RWPE2 (cell line): ENCODE results near the gene CTCFL.

ENCODE experiments used
- ATAC-seq: fragments of 200-7000 bp; cut with Tn5 transposase; 3 replicates; pipeline ENCODE4 v1.9.1; 2021; ENCODE audit warnings: low read depth
- DNase-seq: peaks from one replicate; pipeline ENCODE4 v3.0.0-alpha.2; 2020; ENCODE audit warnings: low spot score
- H3K27ac ChIP-seq: fragments of 450-650 bp; 2 replicates; pipeline ENCODE4 v1.5.1; 2017; ENCODE audit warnings: mild to moderate bottlenecking; ENCODE audit not compliant: poor library complexity, severe bottlenecking
- H3K27me3 ChIP-seq: fragments of 250-450 bp; sonication (Bioruptor Pico); 2 replicates; pipeline ENCODE4 v1.5.1; 2021; ENCODE audit warnings: mild to moderate bottlenecking, moderate library complexity; ENCODE audit not compliant: insufficient read depth, poor library complexity, severe bottlenecking
- H3K36me3 ChIP-seq: fragments of 250-450 bp; sonication (Bioruptor Pico); 2 replicates; pipeline ENCODE4 v1.5.1; 2020; ENCODE audit warnings: low read depth, mild to moderate bottlenecking, moderate library complexity
- H3K4me1 ChIP-seq: fragments of 250-450 bp; sonication (Bioruptor Pico); 2 replicates; pipeline ENCODE4 v1.5.1; 2021; ENCODE audit warnings: mild to moderate bottlenecking, moderate library complexity; ENCODE audit not compliant: insufficient read depth, poor library complexity, severe bottlenecking
- H3K4me3 ChIP-seq: fragments of 250-450 bp; sonication (Bioruptor Pico); 2 replicates; pipeline ENCODE4 v1.5.1; 2021; ENCODE audit warnings: mild to moderate bottlenecking, moderate library complexity; ENCODE audit not compliant: severe bottlenecking
- H3K9me3 ChIP-seq: fragments of 250-450 bp; sonication (Bioruptor Pico); 2 replicates; pipeline ENCODE4 v1.5.1; 2021; ENCODE audit warnings: mild to moderate bottlenecking, moderate library complexity; ENCODE audit not compliant: severe bottlenecking
- CTCF ChIP-seq: fragments of 450-650 bp; IDR thresholded peaks from one replicate; pipeline ENCODE4 v1.5.1; 2017; ENCODE audit warnings: mild to moderate bottlenecking, moderate library complexity; ENCODE audit not compliant: poor library complexity, severe bottlenecking

Gene CTCFL

GRCh38 chr20:57504411-57504810 is 20.5 kb downstream of the CTCFL start:
- Histone ChIP-seq H3K27me3 (peaks cover 11% of the 10 kb centered on the region), H3K4me3 (no peak overlapping the region), H3K4me1 (peaks cover 4% of the 10 kb centered on the region), H3K9me3 (no peaks in the 10 kb centered on the region), H3K27ac (no peak overlapping the region), H3K36me3 (no peaks in the 10 kb centered on the region)
- no peak for TF ChIP-seq CTCF
- ATAC-seq (no peak), DNase-seq (no peak)

- no peaks in the 10 kb centered on the region for H3K36me3 ChIP-seq
- H3K4me1 ChIP-seq: peaks cover 7% of the 10 kb centered on the region
- ATAC-seq (no peak), DNase-seq (no peak)
- TF ChIP-seq CTCF: no peak
- no peak overlapping the region for H3K4me3 ChIP-seq
- no peak overlapping the region for H3K27ac ChIP-seq
- H3K9me3 ChIP-seq: no peaks in the 10 kb centered on the region
- H3K27me3 ChIP-seq: peaks cover 16% of the 10 kb centered on the region
Measured at GRCh38 chr20:57503035-57503658, 21.8 kb downstream of the CTCFL start.

- no peak for ATAC-seq
- TF ChIP-seq CTCF: no peak
- H3K36me3 ChIP-seq: no peaks in the 10 kb centered on the region
- H3K9me3 ChIP-seq: no peaks in the 10 kb centered on the region
- no peak overlapping the region for H3K4me3 ChIP-seq
- H3K4me1 ChIP-seq: peaks cover 7% of the 10 kb centered on the region
- DNase-seq: no peak
- peaks cover 17% of the 10 kb centered on the region for H3K27me3 ChIP-seq
- H3K27ac ChIP-seq: no peak overlapping the region
Measured at GRCh38 chr20:57502336-57502700, 22.6 kb downstream of the CTCFL start.

- H3K27ac ChIP-seq: no peak overlapping the region
- peaks cover 22% of the 10 kb centered on the region for H3K27me3 ChIP-seq
- no peak for TF ChIP-seq CTCF
- H3K9me3 ChIP-seq: no peaks in the 10 kb centered on the region
- H3K36me3 ChIP-seq: no peaks in the 10 kb centered on the region
- H3K4me3 ChIP-seq: no peak overlapping the region
- peaks cover 7% of the 10 kb centered on the region for H3K4me1 ChIP-seq
- no peak for DNase-seq
- no peak for ATAC-seq
Measured at GRCh38 chr20:57501461-57502335, 23.2 kb downstream of the CTCFL start.

- DNase-seq (no peak), ATAC-seq (no peak)
- Histone ChIP-seq H3K27me3 (peaks cover 21% of the 10 kb centered on the region), H3K4me1 (peaks cover 7% of the 10 kb centered on the region), H3K36me3 (no peaks in the 10 kb centered on the region), H3K4me3 (no peak overlapping the region), H3K9me3 (no peaks in the 10 kb centered on the region), H3K27ac (no peak overlapping the region)
- TF ChIP-seq CTCF: no peak
Measured at GRCh38 chr20:57500962-57501361, 24.0 kb downstream of the CTCFL start.
